Kasumi-1 (cell line): ENCODE results near the gene GGTA1.
"Not testable (repeated sequence)": the region's sequence is repeated elsewhere in the genome, so short reads cannot be mapped to it uniquely, and the experiment has no call there.

Experiments
- DNase-seq, 2 experiments: peaks; one replicate each; lab custom pipeline; 2025; lab: John Stamatoyannopoulos, UW

GGTA1 gene

DNA sequence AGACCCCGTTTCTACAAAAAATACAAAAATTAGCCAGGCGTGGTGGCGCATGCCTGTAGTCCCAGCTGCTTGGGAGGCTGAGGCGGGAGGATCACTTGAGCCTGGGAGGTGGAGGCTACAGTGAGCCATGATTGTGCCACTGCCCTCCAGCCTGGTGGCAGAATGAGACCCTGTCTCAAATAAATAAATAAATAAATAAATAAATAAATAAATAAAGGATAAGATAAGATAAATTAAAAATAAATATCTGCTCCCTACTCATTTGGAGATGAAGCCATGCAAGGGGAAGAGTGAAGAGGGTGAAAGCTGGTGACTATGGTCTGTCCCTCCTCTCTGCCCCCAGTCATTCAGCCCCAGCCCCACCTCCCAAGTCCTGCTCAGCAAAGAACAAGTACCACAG, 41.2 kb downstream of the GGTA1 start:
- not testable (repeated sequence) for DNase-seq

DNA sequence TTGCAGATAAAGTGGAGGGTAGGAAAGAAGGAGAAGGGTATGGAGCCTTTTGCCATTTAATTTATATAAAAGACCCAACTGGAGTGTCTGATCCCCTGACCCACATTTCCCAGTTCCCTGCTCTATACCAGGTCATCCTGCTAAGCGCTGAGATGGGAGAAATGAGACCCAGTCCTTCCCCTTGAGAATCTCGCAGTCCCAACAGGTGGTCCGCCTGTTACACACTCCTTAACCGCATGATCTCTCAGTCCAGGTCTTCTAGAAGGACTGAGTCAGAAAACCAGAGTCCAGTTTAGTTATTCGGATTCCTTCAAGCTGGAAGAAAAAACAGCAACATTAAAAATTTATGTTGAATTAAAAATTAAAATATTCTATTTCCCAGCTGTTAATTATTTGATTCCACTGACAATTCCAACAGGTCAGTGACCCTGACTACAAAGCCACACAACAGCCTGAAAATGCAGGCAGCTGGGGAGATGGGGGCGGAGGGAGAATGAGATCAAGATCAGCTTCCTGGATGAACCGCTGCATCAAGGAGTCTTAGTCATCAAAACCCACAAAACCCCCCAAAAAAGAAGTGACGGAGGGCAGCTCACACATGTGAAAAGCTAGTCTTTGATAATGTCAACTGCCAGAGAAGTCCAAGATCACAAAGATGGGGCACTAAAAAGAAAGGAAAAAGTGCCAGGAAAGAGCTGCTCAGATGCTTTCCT, 44.0 kb downstream of the GGTA1 start:
- peak; percentile 47 to 60 for DNase-seq

GRCh38 chr9:121454972-121455371, 44.7 kb downstream of the GGTA1 start:
- no peak for DNase-seq

- DNase-seq: no peak
Measured at GRCh38 chr9:121453232-121453892, 46.3 kb downstream of the GGTA1 start.

DNA sequence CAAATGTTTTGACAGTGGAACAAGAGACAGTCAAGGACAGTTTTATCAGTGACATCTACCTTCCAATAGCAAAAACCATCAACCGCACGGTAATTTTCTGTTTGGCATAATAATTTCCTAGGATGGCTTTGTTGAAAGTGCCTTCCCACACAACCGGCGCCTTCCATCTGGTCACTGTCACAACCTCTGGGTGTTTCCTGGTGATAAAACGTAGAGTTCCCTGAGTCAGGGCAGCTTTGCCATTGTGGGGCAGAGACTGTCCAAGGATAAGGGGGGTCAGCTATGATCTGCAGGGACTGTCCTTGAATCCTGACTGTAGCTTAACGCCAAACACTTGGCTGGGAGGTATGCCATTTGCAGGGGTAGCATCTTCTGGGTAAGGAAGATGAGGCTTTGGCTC, 47.6 kb downstream of the GGTA1 start:
- no peak for DNase-seq

- no peak for DNase-seq
Measured at GRCh38 chr9:121451586-121451985, 48.1 kb downstream of the GGTA1 start.

GRCh38 chr9:121450241-121450640, 49.4 kb downstream of the GGTA1 start:
- DNase-seq: no peak

- DNase-seq: no peak
Measured at GRCh38 chr9:121449786-121450185, 49.9 kb downstream of the GGTA1 start.

GRCh38 chr9:121447321-121447834, 52.3 kb downstream of the GGTA1 start:
- no peak for DNase-seq

- no peak for DNase-seq
Measured at GRCh38 chr9:121445986-121446385, 53.7 kb downstream of the GGTA1 start.

- DNase-seq: no peak
Measured at GRCh38 chr9:121443981-121444380, 55.7 kb downstream of the GGTA1 start.

DNA sequence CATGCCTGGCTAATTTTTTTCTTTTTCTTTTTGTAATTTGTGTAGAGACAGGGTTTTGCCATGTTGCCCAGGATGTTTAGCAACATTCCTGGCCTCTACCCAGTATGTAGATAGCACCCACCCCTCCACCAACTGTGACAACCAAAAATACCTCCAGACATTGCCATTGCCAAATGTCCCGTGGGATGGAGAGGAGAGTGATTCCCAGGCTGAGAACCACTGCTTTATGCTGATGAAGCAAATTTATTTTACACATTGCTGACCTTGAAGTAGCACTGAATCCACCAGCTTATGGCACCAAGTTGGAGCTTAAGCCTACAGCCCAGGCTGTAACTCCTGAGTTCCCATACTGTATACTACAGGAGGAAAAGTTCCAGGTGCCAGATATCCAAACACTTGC, 58.5 kb downstream of the GGTA1 start:
- no peak for DNase-seq

GRCh38 chr9:121439711-121440664, 59.7 kb downstream of the GGTA1 start:
- no peak for DNase-seq

DNA sequence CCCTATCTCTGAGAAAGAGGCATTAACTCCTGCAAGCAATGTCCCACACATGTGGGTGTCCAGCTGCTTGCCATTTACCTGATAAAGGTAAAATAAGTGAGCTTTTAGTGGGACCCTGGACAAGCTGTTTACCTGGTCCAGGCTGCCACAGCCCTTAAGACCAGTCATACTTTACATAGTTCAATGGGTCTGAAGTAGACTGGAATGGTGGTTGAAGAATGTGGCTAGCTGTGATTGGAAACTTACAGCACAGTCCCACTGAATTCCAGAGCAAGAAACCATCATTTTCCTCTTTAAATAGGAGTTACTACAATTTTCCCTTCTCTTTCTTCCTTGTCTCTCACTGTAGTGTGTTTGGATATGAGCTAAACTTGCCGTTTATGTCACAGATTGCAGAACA, 60.6 kb downstream of the GGTA1 start:
- DNase-seq: no peak

- DNase-seq: no peak
Measured at GRCh38 chr9:121437891-121438290, 61.8 kb downstream of the GGTA1 start.

DNA sequence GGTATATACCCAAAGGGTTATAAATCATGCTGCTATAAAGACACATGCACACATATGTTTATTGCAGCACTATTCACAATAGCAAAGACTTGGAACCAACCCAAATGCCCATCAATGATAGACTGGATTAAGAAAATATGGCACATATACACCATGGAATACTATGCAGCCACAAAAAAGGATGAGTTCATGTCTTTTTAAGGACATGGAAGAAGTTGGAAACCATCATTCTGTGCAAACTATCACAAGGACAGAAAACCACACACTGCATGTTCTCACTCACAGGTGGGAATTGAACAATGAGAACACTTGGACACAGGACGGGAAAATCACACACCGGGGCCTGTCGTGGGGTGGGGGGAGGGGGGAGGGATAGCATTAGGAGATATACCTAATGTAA, 62.6 kb downstream of the GGTA1 start:
- not testable (repeated sequence) for DNase-seq

DNA sequence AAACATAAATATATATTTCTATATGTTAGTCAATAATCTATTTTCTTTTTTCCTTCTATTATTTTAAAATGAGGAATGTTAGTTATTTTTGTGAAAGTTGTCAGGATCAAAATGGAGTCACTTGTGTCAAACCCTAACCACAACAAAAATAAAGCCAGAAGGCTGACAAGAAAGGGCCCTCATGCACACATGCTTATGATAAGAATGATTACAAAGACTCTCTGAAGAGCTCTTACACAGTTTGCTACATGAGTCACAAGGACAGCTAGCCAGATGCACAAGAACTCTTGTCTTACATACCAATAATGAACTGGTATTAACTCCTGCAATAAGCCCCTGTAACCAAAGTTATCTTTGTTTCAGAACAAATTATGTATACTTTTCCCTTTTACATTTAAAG, 64.7 kb downstream of the GGTA1 start:
- DNase-seq: no peak

DNA sequence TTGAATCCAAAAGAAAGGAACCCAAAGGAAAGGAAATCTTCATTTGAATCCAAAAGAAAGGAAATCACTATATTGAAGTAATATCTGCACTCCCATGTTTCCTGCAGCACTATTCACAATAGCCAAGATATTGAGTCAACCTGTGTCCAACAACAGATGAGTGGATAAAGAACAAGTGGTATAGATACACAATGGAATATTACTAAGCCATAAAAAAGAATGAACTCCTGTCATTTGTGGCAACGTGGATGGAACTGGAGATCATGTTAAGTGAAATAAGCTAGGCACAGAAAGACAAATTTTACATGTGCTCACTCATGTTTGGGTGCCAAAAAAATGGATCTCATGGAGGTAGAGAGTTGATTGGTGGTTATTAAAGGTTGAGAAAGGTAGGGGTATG, 71.7 kb downstream of the GGTA1 start:
- no peak for DNase-seq

- no peak for DNase-seq
Measured at GRCh38 chr9:121424024-121424432, 75.6 kb downstream of the GGTA1 start.

GRCh38 chr9:121411993-121412392, 87.7 kb downstream of the GGTA1 start:
- no peak for DNase-seq

GRCh38 chr9:121405899-121406298, 93.7 kb downstream of the GGTA1 start:
- DNase-seq: peak in 1 of 2 experiments; percentile 22
